ENCODE data around the gene APOB. TPM values are rescaled to one million over a fixed set of nuclear protein-coding genes. Genes with fewer than 3 reads are reported as not detected.

Gene APOB
- total and polyA plus RNA-seq, 2 of the 13 experiments (the other 11 are each of a cell fraction or from before 2014, with no cell fraction given) = 1,569 to 2,515 TPM

- intact Hi-C loops (cut with micrococcal nuclease; ENCODE audit: unreplicated experiment) (loop anchor here (2.0 to 5.0 kb wide), 2 partner anchors 45 to 203 kb away; no protein-coding TSS in a partner anchor), in situ Hi-C loops (cut with HindIII; ENCODE audit: extremely low pct_ligation_motif_present, low pct_unique_long_range_greater_than_20kb) (loop anchor here (5.0 to 25.0 kb wide), 2 partner anchors 195 to 300 kb away; partner anchors contain the start of genes GDF7 and HS1BP3)
- H3K9ac ChIP-seq (ENCODE audit: insufficient read depth, low read depth, low read length) = no peak overlapping the region
- H2AFZ ChIP-seq (ENCODE audit: low read length) = no peak overlapping the region
- no peak for FAIRE-seq
- peaks cover 1 to 18% of the 10 kb centered on the region in 2 experiments; a peak in 3 of 5 replicates for H3K27me3 ChIP-seq (ENCODE audit: control insufficient read depth in 1 of 2, insufficient read depth in 2 of 2, low read length in 2 of 2)
- TF ChIP-seq THRA (CRISPR knock-in tag; IDR thresholded peaks at IDR 0.05; ENCODE audit: borderline replicate concordance) (no peak), ZNF598 (CRISPR knock-in tag; IDR thresholded peaks at IDR 0.05; ENCODE audit: borderline replicate concordance) (no peak), HOXA3 (CRISPR knock-in tag; IDR thresholded peaks at IDR 0.05) (no peak), FOXO1 (CRISPR knock-in tag; IDR thresholded peaks at IDR 0.05) (no peak), THAP11 (CRISPR knock-in tag; IDR thresholded peaks at IDR 0.05) (no peak), SETDB1 (CRISPR knock-in tag; IDR thresholded peaks at IDR 0.05; ENCODE audit: borderline replicate concordance) (no peak), KLF13 (CRISPR knock-in tag; IDR thresholded peaks at IDR 0.05) (no peak), THAP7 (CRISPR knock-in tag; IDR thresholded peaks at IDR 0.05) (no peak), ZNF790 (CRISPR knock-in tag; IDR thresholded peaks at IDR 0.05; ENCODE audit: borderline replicate concordance) (no peak), IRF1 (CRISPR knock-in tag; IDR thresholded peaks at IDR 0.05; ENCODE audit: low read depth) (no peak), ZNF609 (CRISPR knock-in tag; IDR thresholded peaks at IDR 0.05; ENCODE audit: borderline replicate concordance) (no peak), GLMP (CRISPR knock-in tag; IDR thresholded peaks at IDR 0.05; ENCODE audit: borderline replicate concordance) (no peak), NR2F6 (IDR thresholded peaks at IDR 0.05) (no peak), NR2F6 (CRISPR knock-in tag; IDR thresholded peaks at IDR 0.05) (no peak), NCOA5 (CRISPR knock-in tag; IDR thresholded peaks at IDR 0.05) (no peak)
- no peaks in the 10 kb centered on the region for H3K79me2 ChIP-seq (ENCODE audit: insufficient read depth, low read length)
- WGBS (ENCODE audit: low lambda C conversion rate) = 13% methylated on average over 7 of the region's 7 CpGs
- H3K4me2 ChIP-seq (ENCODE audit: low read depth, low read length) = no peak overlapping the region
- BruUV-seq (replicated peaks) = no TSS peak
- no peaks in the 10 kb centered on the region for H4K20me1 ChIP-seq (ENCODE audit: insufficient read depth, low read length)
- no peak for ATAC-seq
- CTCF ChIA-PET (ENCODE audit: low intra/inter-chr PET ratio, low total read pairs) = interaction anchor here (2.1 to 3.7 kb wide), 2 partner anchors 180 to 203 kb away, joined by 6 to 25 read pairs; no protein-coding TSS in a partner anchor
- H3K36me3 ChIP-seq (replicated peaks in 1 of 2; ENCODE audit: control insufficient read depth in 1 of 2, insufficient read depth in 2 of 2, low read length in 2 of 2) = no peaks in the 10 kb centered on the region
- no peak overlapping the region for H3K4me3 ChIP-seq (replicated peaks in 1 of 3; ENCODE audit: insufficient read depth in 1 of 3, low read depth in 2 of 3, low read length in 3 of 3)
- POLR2A ChIA-PET = no interaction called here
- no peak for DNase-seq (ENCODE audit: low spot score)
- H3K9me3 ChIP-seq (ENCODE audit: low read length) = no peaks in the 10 kb centered on the region
- no peaks in the 10 kb centered on the region for H3K4me1 ChIP-seq (ENCODE audit: insufficient read depth, low read length)
- no peak overlapping the region for H3K27ac ChIP-seq (ENCODE audit: extremely low read length, insufficient read depth, low read length)
Measured at GRCh38 chr2:20961858-20962257, 82.0 kb downstream of the APOB start.

All from HepG2 (cell line).